Measurements from ENCODE around the gene NUP133.

- TF ChIP-seq POLR2A (IDR thresholded peaks at IDR 0.05) (no peak), CTCF (IDR thresholded peaks at IDR 0.05) (peak in 3 of 6 experiments; percentile 54 to 71 (median 66))
These were observed 55.0 kb downstream of the NUP133 start for GRCh38 chr1:229452956-229453801.
